Ishikawa (cell line): ENCODE data around the gene EPS8L3.

ENCODE experiments used
- CREB1 ChIP-seq: IDR thresholded peaks from 2 replicates; pipeline ENCODE4 v1.6.1; 2012; ENCODE audit warnings: low read depth
- FOXM1 ChIP-seq: IDR thresholded peaks from 2 replicates; pipeline ENCODE4 v1.6.1; 2012; ENCODE audit warnings: low read depth, borderline replicate concordance
- TCF12 ChIP-seq: IDR thresholded peaks from 2 replicates; pipeline ENCODE4 v1.6.1; 2012; ENCODE audit warnings: low read depth
- YY1 ChIP-seq: IDR thresholded peaks from 2 replicates; pipeline ENCODE4 v1.6.1; 2012; ENCODE audit warnings: low read depth
- ZBTB7A ChIP-seq: IDR thresholded peaks from 2 replicates; pipeline ENCODE4 v1.6.1; 2012; ENCODE audit warnings: low read depth

GRCh38 chr1:109717729-109718128, 46.0 kb downstream of the EPS8L3 start:
- TF ChIP-seq ZBTB7A: no peak
- TF ChIP-seq FOXM1: no peak
- TF ChIP-seq TCF12: no peak
- no peak for TF ChIP-seq CREB1
- no peak for TF ChIP-seq YY1
